Activated T-cell treated with anti-CD3 and anti-CD28 coated beads for 4 hours (primary cell): Measurements from ENCODE around the gene MAGI3.

Experiments
- DNase-seq: peaks from one replicate; pipeline ENCODE4 v3.0.0-alpha.2; 2020

Gene MAGI3

DNA sequence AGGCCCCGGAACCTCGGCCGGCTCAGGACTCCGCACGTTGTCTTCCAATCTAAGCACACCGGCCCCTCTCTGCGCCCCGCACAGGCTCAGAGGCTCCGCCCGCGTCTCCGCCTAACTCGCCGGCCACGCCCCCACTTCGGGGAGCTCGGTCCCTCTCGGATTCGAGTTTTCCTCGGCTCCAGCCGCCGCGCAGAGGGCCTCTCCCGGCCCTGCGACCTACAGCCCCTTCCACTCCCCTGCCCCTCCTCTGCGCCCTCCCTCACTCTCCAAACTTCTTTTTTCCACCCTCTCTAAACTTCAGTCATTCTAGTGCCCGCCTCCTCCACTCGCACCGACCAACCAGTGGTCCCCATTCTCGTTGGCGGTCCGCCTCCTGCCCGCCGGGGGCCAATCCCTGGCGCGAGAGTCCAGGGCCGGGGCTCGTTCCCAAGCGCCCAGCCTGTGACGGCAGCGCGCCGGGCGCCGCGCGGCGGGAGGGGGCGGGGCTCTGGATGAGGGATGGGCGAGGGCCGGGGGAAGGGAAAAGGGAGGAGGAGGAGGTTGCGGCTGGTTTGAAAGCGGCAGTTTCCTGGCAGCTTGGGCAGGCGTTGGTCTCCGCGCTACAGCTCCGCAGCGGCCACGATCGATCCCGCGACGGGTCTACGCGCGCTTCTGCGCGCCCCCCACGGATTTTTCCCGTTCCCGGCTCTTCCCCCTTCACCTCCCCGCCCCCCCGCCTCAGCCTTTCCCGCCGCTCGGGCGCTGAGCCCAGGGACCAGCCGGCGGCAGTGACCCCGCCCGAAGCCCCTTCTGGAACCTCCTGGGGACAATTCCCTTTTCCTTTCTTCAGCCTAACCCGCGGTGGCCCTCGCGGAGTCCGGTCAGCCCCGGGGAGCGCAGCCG is at the start of gene MAGI3:
Gene MAGI3, plus strand, starts transcription at position 563 of the 882 bp plus-strand sequence. CDS start 519 bp downstream, outside the sequence.
- DNase-seq, result peak; percentile 90

DNA sequence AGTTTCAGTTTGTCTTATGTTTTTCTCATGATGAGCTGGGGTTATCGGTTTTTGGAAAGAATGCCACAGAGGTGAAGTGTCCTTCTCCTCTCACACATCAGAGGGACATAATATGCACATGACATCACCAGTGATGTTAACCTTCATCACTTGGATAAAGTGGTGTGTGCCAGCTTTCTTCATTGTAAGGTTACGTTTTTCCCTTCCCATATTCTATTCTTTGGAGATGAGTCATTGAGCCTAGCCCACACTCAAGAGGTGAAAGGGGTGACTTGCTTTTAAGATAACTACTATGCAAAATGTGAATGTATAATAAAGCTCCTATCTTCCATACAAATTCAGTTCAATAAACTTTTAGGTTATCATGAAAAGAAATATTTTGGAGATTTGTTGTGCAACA is 36.7 kb upstream of the MAGI3 start:
- no peak for DNase-seq

DNA sequence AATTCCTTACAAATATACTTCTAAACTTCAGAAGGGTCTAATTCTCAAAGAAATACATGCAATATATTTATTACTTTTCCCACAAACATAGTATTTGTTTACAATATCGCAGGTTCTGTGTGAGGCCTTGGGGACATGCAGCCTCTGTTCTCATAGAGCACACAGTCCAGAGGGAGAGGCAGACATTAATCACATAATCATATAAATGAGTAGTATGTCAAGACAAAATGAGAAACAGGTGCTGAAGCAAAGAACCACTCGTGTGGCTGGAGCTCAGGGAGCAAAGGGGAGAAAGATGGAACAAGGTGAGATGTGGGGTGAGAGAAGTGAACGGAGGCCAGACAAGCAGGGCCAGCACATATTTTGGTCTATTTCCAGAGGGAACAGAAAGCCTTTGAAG is 26.4 kb upstream of the MAGI3 start:
- no peak for DNase-seq

DNA sequence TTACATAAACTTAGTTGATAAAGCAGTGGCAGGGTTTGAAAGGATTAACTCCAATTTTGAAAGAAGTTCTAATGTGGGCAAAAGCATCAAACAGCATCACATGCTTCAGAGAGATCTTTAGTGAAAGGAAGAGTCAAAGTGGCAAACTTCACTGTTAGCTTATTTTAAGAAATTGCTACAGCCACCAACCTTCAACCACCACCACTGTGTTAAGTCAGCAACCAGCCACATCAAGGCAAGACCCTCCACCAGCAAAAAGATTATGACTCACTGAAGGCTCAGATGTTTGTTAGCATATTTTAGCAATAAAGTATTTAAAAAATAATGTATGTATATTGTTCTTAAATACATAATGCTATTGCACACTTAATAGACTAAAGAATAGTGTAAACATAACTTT is 21.3 kb upstream of the MAGI3 start:
- no peak for DNase-seq

DNA sequence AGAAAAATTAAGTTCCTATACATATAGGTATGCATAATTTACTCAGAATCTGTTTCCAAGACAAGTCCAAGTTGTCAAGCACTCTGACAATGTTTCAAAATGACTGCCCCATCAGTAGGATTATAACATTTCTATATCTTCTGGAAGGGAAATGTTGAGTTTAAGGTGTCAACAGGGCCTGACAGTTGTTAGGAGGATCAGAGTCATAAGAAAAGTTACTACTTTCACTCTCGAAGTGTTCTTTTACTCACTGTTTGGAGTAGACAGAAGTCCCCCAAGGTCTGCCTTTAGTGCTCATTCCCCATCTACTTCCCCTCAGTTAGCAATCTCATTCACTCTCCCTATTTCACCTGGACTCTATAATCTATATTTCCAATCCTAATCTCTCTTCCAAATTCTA is 20.6 kb upstream of the MAGI3 start:
- DNase-seq, result no peak

DNA sequence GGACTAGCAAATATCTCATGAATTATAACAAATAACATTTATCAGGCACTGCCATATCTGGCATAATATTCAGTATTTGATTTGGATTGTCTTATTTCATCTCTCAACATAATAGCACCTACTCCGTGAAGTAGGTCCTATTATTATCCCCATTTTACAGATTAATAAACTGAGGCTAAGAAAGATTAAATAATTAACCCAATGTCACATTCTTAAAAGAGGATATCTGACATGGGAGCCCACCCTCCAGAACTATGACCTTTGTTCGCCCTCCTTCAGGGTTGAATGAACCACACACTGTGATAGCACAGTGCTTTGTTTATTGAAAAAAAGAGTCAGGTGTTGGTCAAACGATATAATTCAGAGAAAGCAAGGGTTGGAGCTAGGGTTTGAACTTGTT is 19.4 kb upstream of the MAGI3 start:
- no peak for DNase-seq

DNA sequence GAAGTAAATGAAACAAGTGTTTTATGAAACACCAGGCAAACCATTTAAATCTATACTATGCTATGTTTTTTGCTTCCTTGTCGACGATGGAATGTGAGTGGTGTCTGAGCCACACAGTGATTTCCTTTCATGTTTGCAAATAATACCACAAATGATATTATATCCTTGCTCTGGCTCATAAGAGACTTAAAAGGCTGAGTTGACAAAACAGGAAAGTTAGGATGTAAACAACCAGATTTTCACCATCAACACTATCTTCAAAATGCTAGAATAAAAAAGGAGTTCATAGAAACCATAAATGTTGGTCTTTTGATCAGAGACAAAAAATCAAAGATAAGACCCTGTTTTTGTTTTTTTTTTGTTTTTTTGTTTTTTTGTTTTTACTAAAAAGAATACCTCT is 17.8 kb upstream of the MAGI3 start:
- DNase-seq, result no peak

DNA sequence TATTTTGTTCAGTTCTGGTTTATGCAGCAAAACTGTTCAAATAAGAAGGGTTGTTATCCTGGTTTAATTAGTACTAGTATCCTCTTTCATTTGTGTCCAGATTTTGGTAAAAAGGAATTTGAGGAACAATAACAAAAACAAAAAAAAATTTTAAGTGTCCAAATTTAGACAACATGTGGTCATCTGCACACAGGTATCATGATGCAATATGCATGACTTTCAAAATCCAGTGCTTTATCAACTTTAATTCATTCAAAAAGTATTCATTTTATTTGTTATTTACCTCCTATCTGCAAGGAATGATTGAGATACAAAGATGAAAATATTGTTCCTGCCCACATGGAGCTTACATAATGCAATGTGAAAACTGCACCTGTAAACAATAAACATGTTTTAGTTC is 16.7 kb upstream of the MAGI3 start:
- DNase-seq, result no peak

DNA sequence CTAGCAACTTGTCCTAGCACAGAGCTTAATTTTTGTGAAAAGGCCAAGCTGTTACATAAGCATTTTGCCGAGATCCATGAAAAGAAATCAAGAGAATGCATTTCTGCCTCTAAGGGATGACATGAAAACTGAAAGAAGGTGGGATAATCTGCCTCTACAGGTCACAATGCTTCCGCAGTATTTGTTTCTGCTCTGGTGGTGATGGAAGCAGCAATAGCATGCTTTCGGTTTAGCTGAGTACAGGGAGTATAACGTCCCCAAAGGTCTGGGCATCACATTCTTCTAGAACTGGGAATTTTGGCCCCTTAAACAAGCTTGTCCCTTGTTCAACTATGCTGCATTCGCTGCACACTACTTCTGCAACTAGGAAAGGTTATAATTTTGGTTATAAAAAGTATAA is 14.4 kb upstream of the MAGI3 start:
- DNase-seq, result no peak

DNA sequence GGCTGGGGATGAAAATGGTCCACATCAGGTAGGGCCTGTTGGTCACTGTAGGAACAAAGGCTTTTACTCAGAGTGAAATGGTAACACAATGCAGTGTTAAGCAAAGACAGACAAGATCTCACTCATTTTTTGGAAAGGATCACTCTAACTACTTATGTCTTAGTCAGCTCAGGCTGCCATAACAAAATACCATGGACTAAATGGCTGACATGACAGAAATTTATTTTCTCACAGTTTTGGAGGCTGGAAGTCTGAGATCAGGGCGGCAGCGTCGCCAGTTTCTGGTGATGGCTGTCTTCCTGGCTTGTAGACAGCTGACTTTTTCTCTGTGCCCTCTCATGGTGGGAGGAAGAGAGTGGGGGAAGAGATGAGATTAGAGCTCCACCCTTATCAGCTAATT is 10.2 kb upstream of the MAGI3 start:
- no peak for DNase-seq

DNA sequence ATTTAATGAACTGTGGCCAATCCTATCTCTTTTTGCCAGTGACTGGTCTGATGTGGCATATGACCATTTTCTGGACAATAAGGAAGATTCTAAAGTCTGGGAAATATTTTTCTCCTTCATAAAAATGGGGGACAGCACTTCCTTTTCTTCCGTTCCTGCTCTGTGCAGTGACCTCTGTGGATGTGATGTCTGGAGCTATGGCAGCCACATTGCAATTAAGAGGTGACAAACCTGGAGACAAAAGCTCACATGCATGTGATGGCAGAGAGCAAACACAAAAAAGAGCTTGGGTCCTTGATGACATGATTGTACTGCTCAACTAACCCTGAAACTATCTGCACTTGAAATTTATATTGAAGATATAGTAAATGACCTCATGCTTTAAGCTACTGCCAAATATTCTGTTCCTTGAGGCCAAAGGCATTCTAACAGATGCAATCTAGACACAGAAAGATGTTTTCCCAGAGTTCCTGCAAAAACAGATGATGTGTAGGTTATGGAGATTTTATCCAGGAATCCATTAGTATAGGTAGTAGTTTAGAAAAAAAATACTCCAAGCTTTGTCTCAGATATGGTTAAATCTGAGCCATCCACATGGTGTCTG is 2.2 kb upstream of the MAGI3 start:
- DNase-seq, result no peak

DNA sequence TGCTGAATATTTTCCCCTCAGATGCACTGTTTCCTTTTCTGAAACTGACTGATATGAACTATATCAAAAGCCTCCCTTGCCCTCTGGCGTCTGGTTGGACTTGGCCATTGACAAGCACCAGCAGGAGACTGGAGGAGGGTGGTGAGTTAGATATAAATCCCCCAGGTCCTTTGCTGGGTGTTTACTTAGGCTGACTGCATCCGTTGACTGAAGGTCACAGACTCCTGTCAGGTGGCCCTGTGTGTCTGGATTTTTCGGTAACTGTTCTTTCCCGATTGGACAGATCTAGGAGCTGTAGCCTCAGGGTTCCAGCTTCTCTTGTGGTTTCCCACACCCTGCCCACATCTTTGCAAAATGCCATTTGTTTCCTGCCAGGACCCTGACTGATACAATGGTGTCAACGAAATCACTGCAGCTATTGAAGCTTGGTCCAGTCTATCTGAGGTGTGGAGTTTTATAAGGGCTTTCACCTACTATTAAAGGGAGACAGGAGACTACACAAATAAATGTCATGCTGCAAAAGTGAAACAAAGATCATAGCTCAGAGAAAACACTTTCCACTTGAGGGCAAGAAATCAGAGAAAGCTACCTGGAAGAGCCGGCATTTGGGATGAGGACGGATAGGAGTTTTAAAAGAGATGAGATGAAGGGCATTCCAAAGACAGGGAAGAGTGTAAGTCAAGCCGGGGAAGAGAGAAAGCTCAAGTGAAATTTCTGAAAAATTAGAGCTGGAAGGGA is 1.5 kb upstream of the MAGI3 start:
- no peak for DNase-seq

DNA sequence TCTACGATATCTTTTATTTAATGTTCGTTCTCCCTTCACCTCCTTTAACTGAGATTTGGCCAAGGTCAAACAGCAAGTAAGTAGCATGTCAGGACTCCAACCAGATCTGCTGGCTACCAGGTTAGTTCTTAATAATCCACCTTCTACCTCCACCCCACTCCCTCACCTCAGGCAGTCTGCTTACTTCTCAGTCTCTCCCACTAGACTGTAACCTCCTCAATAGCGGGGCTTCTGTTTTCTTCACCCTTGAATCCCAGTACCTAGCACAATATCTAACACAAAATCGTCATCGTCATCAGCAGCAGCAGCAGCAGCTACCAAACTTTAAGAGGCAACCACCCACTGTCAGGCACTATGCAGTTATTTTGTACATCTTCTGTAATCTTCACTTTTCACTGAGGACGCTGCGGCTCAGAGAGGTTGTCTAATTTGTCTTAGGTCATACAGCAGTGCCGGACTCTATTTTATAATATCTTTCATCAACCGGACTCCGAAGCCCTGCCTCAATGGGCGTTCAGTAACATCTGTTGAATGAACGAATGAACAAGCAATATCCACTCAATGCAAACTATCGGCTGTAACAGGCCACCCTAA is 859 bp upstream of the MAGI3 start:
- no peak for DNase-seq

DNA sequence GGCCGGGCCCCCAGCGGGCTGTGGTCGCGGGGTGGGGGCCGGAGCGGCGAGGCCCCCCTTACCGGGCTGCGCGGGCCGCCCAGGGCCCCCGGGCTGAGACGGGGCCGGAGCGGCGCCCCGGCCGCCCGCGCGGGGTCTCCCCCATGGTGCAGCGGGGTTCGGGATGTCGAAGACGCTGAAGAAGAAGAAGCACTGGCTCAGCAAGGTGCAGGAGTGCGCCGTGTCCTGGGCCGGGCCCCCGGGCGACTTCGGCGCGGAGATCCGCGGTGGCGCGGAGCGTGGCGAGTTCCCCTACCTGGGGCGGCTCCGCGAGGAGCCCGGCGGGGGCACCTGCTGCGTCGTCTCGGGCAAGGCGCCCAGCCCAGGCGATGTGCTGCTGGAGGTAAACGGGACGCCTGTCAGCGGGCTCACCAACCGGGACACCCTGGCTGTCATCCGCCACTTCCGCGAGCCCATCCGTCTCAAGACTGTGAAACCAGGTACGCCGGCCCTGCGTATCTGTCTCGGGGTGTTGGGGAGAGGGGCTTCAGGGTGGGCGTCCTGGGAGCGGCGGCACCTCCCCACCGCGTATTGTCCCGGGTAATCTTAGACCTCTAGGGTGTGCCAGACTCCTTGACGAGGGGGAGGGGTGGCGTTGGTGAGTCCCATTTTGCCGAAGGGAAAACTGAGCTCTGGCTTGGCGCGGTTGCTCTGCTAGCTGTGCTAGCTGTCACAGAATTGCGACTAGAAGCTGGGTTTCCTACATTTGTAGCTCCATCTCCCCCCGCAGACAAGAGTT is 745 bp downstream of the MAGI3 start:
- DNase-seq, result peak; percentile 15

DNA sequence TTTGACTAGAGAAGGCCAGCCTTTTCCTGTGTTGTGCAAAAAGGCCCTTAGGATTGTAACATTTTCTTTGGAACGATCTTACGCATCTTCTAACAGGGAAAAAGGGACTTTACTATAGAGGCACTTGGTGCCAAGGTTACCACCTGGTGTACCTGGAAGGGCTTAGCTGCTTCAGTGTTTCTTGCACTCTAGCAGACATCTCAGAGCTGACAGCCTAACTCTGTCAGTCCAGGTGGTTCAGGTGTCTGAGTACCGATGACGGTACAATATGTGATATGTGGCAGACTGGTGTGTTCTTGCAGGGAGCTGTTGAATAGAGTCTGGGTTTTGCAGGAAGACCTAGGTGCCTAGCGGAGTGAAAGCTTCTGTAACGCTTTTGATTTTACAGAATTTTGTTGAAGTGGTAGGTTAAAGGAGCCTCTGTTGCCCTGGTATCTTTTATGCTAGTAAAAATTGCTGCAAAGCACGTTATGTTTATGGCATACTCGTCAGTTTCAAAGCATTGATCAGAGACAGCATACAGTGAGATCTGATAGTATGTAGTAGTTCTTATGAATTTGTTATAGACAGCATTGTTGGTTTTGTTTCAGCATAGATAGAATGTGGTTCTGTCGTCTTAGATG is 1.4 kb downstream of the MAGI3 start:
- DNase-seq, result no peak

DNA sequence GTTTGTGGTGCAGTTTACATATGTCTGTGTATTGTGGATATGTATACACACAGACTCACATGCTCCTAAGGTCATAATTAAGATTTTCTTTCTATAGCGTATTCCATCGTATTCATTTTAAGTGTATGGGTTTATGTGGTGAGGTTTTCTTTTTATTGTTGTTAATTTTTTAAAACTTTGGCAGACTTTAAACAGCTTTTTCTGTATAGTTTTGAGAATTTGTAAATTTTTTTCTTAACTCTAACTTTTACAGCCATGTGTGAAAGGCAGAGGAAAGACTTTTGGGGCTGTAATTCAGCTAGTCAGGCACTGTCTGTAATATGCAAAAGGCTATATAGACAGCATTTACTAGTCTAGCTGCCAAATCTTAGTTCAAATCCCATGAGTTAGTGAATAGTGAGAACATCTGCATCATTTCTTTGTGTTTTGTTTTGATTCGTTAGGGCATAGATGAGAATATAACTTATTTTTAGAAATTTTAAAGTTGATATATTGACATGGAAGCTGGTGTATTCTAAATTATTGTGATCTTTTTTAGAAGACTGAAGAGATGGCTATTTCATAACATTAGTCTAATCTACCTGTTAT is 2.3 kb downstream of the MAGI3 start:
- no peak for DNase-seq

DNA sequence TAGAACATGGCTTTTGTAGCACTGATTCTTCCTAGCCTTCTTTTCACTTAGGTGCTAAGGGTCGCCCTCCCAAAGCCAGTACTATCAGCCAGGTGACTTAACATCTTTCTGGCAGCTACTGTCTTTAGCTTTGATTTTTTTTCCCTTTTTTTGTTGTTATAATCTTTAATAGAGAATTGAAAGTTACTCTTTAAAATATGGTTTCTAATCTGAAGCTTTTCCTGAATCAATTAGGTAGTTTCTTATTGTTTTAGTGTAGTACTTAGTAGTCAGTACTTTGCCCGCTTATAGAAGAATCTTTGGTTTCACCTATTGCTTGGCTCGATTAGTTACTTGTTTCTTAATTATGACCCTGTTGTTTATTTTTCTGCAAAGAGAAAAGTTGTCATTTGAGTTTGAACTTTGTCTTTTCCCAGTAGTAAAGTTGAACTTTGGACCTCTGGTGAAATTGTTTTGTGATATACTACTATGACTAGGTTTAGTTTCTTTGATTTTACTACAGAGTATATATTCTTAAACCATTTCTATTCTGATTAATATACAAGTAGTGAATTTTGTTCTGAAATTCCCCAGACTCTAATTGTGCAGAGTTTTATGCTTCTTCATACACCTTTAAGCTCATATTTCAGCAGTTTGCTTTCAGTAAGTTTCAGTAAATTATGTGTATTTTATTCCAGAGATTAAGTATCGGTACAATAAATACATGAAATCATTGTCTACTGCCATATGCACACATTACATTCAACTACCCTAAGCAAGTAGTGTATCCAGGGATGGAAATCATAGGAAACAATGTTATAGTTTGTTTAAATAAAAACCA is 3.9 kb downstream of the MAGI3 start:
- no peak for DNase-seq

DNA sequence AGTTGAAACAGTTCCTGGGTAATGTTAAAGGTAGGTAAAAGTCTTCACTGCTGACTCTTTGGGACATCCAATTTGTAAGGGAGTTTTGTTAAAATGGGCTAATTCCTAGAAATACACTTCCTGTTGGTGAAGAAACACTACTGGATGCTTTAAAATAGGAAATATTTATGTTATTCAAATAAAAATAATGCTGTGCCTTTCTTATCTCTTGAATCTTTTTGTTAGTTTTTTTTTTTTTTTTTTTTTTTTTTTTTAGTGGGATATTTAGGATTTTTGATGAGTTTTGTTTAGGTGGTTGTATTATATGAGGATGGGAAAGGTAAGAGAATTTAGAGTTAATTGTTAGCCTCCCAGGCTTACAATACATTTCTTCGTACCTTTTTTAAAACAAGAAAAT is 4.5 kb downstream of the MAGI3 start:
- DNase-seq, result no peak

DNA sequence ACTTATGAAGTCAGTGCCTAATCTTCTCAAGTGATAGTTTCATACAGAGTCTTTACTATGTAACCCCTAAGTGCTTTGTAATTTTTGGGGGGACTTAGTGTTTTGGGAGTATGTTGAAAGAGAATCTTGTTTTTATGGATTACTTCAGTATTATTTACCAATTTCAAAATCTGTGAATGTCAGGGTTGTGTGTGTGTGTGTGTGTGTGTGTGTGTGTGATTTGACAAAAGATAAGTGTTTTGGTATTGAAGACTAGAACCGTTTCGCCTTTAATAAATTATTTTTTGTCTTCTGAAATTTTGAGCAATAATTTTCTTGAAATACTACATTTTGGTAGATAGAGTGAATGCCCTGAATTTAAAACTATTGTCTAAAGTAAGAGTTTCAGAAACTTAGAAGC is 5.8 kb downstream of the MAGI3 start:
- no peak for DNase-seq

DNA sequence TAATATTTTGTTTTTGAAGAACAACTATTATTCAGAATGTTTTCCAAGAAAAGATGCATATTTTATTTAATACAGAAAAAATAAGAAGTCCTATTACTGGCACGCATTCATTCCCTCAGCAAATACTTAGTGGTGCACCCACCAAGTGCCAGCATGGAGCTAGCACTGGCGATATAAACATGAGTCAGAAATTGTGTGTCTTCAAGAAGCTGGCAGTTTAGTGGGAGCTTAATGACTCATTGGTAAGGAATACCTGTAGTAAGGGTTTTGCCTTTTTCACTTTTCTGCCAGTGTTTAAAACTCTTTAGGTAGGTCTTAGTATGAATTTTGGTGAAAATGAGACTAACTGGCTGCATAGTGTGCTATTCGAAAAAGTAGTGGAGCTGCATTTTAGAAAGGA is 6.3 kb downstream of the MAGI3 start:
- DNase-seq, result no peak

DNA sequence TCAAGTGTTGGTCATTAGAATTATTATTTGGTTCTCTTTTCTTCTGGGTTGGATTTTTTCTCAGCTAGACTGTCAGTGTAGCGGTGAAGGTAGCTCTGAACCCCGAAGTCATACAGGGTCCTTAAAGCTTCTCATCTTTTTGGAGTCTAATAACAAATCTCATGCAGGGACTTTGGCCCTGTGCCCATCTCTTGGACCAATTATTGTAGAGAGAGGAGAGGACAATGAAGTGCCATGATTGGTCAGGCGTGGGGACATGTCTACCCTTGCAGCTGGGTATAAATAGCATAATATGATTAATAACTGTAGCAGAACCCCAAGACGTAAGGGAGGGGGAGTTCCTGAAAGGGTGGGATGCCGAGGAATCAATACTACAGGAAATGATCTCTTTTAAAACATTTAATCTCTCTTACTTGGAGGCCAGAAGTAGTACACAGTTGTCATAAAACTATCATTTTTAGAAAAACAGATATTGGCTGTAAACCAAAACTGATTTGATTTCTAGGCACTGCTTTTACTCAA is 8.8 kb downstream of the MAGI3 start:
- DNase-seq, result no peak
